KMS-11 (cell line): ENCODE results near the gene FLCN.

Source experiments
- H2AFZ ChIP-seq: fragments of 200-600 bp; sonication (generic); 2 replicates; pipeline ENCODE4 v1.6.1; 2016; ENCODE audit warnings: antibody characterized with exemption, mixed run types, low read depth
- H3K27ac ChIP-seq: fragments of 200-600 bp; sonication (generic); 2 replicates; pipeline ENCODE4 v1.6.1; 2016; ENCODE audit warnings: mild to moderate bottlenecking, mixed run types
- H3K27me3 ChIP-seq: fragments of 200-600 bp; sonication (generic); 2 replicates; pipeline ENCODE4 v1.6.1; 2017; ENCODE audit warnings: mild to moderate bottlenecking, low read depth, mixed run types, moderate library complexity; ENCODE audit not compliant: insufficient read depth
- H3K36me3 ChIP-seq: fragments of 200-600 bp; sonication (generic); 2 replicates; pipeline ENCODE4 v1.6.1; 2017; ENCODE audit warnings: mild to moderate bottlenecking, mixed run types; ENCODE audit not compliant: insufficient read depth
- H3K4me1 ChIP-seq: fragments of 200-600 bp; sonication (generic); 2 replicates; pipeline ENCODE4 v1.6.1; 2016; ENCODE audit warnings: mild to moderate bottlenecking, low read depth, mixed run types; ENCODE audit not compliant: poor library complexity, severe bottlenecking
- H3K4me2 ChIP-seq: fragments of 200-600 bp; sonication (generic); 2 replicates; pipeline ENCODE4 v1.7.0; 2016; ENCODE audit warnings: mild to moderate bottlenecking, mixed run types
- H3K4me3 ChIP-seq: fragments of 200-600 bp; sonication (generic); IDR thresholded peaks from 2 replicates; pipeline ENCODE4 v1.6.1; 2017; ENCODE audit warnings: low read depth, low read length, mixed read lengths; ENCODE audit not compliant: insufficient read depth
- H3K79me2 ChIP-seq: fragments of 200-600 bp; sonication (generic); 2 replicates; pipeline ENCODE4 v1.6.1; 2016; ENCODE audit warnings: low read depth, mixed run types; ENCODE audit not compliant: insufficient read depth
- H3K9ac ChIP-seq: fragments of 200-600 bp; sonication (generic); 2 replicates; pipeline ENCODE4 v1.6.1; 2016; ENCODE audit warnings: mild to moderate bottlenecking, mixed run types
- H4K20me1 ChIP-seq: fragments of 200-600 bp; sonication (generic); 2 replicates; pipeline ENCODE4 v1.6.1; 2016; ENCODE audit warnings: mild to moderate bottlenecking, mixed run types; ENCODE audit not compliant: insufficient read depth
- CTCF ChIP-seq: fragments of 200-600 bp; sonication (generic); conservative IDR thresholded peaks from 2 replicates; pipeline ENCODE4 v1.6.1; 2017; ENCODE audit warnings: low read depth, mild to moderate bottlenecking, antibody characterized with exemption, low read length, moderate library complexity, mixed read lengths

Gene FLCN

DNA sequence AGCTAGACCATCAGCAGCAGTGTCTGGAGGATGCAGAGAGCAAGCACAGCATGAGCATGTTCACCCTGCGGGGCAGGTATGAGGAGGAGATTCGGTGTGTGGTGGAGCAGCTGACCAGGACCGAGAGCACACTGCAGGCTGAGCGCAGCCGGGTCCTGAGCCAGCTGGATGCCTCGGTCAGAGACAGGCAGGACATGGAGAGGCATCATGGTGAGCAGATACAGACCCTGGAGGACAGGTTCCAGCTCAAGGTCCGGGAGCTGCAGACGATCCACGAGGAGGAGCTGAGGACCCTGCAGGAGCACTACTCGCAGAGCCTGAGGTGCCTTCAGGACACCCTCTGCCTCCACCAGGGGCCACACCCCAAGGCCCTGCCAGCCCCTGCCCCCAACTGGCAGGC lies 69.6 kb downstream of the FLCN start:
- Histone ChIP-seq H3K4me1 (no peaks in the 10 kb centered on the region), H4K20me1 (no peaks in the 10 kb centered on the region), H3K27ac (no peak overlapping the region), H2AFZ (no peak overlapping the region), H3K36me3 (no peaks in the 10 kb centered on the region), H3K79me2 (no peaks in the 10 kb centered on the region), H3K9ac (no peak overlapping the region), H3K27me3 (no peaks in the 10 kb centered on the region), H3K4me3 (no peak overlapping the region), H3K4me2 (no peak overlapping the region)
- no peak for TF ChIP-seq CTCF

DNA sequence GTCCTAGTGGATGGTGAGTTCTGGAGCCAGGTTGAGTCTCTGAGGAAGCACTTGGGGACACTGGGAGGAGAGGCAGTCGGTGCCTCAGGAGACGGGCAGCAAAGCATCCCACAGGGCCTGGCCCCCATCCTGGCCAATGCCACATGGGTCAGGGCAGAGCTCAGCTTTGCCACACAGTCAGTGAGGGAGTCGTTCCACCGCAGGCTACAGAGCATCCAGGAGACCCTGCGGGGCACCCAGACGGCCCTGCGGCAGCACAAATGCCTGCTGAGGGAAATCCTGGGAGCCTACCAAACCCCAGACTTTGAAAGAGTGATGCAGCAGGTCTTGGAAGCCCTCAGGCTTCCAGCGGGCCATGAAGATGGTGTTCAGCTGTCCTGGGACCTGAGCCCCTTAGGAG lies 70.5 kb downstream of the FLCN start:
- Histone ChIP-seq H3K4me1 (no peaks in the 10 kb centered on the region), H3K27ac (no peak overlapping the region), H3K79me2 (no peaks in the 10 kb centered on the region), H2AFZ (no peak overlapping the region), H3K4me3 (no peak overlapping the region), H3K4me2 (no peak overlapping the region), H3K27me3 (no peaks in the 10 kb centered on the region), H4K20me1 (no peaks in the 10 kb centered on the region), H3K36me3 (no peaks in the 10 kb centered on the region), H3K9ac (no peak overlapping the region)
- TF ChIP-seq CTCF: no peak

GRCh38 chr17:17165666-17166308 lies 71.2 kb downstream of the FLCN start:
- no peaks in the 10 kb centered on the region for H3K36me3 ChIP-seq
- H3K79me2 ChIP-seq: no peaks in the 10 kb centered on the region
- no peak overlapping the region for H3K9ac ChIP-seq
- no peak for TF ChIP-seq CTCF
- H3K4me3 ChIP-seq: no peak overlapping the region
- no peaks in the 10 kb centered on the region for H4K20me1 ChIP-seq
- no peaks in the 10 kb centered on the region for H3K4me1 ChIP-seq
- H3K27ac ChIP-seq: no peak overlapping the region
- no peak overlapping the region for H2AFZ ChIP-seq
- no peaks in the 10 kb centered on the region for H3K27me3 ChIP-seq
- no peak overlapping the region for H3K4me2 ChIP-seq

DNA sequence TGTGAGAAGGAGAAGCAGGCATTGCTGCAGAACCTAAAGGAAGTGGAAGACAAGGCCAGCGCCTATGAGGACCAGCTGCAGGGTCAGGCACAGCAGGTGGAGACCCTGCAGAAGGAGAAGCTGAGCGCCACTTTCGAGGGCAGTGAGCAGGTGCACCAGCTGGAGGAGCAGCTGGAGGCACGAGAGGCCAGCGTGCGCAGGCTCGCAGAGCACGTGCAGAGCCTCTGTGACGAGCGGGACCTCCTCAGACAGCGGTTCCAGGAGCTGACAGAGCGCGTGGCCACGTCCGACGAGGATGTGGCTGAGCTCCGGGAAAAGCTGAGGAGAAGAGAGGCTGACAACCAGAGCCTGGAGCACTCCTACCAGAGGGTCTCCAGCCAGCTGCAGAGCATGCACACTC lies 72.3 kb downstream of the FLCN start:
- Histone ChIP-seq H3K4me1 (no peaks in the 10 kb centered on the region), H4K20me1 (no peaks in the 10 kb centered on the region), H3K27me3 (no peaks in the 10 kb centered on the region), H3K9ac (no peak overlapping the region), H2AFZ (no peak overlapping the region), H3K4me3 (no peak overlapping the region), H3K79me2 (no peaks in the 10 kb centered on the region), H3K36me3 (no peaks in the 10 kb centered on the region), H3K4me2 (no peak overlapping the region), H3K27ac (no peak overlapping the region)
- no peak for TF ChIP-seq CTCF
